COLO668 (cell line): Measurements from ENCODE around the gene RNF213.
"Not testable (repeated sequence)": the region's sequence is repeated elsewhere in the genome, so short reads cannot be mapped to it uniquely, and the experiment has no call there.

ENCODE experiments used
- DNase-seq: peaks from one replicate; lab custom pipeline; 2025; ENCODE audit not compliant: unreplicated experiment; lab: John Stamatoyannopoulos, UW

Gene RNF213

GRCh38 chr17:80248894-80249710, 11.6 kb upstream of the RNF213 start:
- peak; percentile 9 for DNase-seq

- no peak for DNase-seq
These were observed 8.7 kb upstream of the RNF213 start for GRCh38 chr17:80251966-80252365.

- DNase-seq: peak; percentile 72
These were observed 7.8 kb upstream of the RNF213 start for GRCh38 chr17:80252871-80253270.

GRCh38 chr17:80253631-80254395, 6.8 kb upstream of the RNF213 start:
- no peak for DNase-seq

- DNase-seq: peak; percentile 54
These were observed 6.0 kb upstream of the RNF213 start for GRCh38 chr17:80254396-80255251.

- no peak for DNase-seq
These were observed 4.7 kb upstream of the RNF213 start for GRCh38 chr17:80256034-80256350.

- no peak for DNase-seq
These were observed 2.9 kb upstream of the RNF213 start for GRCh38 chr17:80257716-80258213.

GRCh38 chr17:80258296-80258695, 2.4 kb upstream of the RNF213 start:
- not testable (repeated sequence) for DNase-seq

- DNase-seq: no peak
These were observed 1.1 kb upstream of the RNF213 start for GRCh38 chr17:80259457-80260068.

GRCh38 chr17:80260069-80260535, 550 bp upstream of the RNF213 start:
- peak; percentile 76 for DNase-seq

- DNase-seq: peak; percentile 65
These were observed 675 bp downstream of the RNF213 start for GRCh38 chr17:80261159-80261894.

GRCh38 chr17:80261895-80262279, 1.2 kb downstream of the RNF213 start:
- DNase-seq: no peak

GRCh38 chr17:80262291-80262690, 1.6 kb downstream of the RNF213 start:
- peak; percentile 4 for DNase-seq

GRCh38 chr17:80262775-80263244, 2.2 kb downstream of the RNF213 start:
- DNase-seq: no peak

GRCh38 chr17:80263253-80264204, 2.9 kb downstream of the RNF213 start:
- DNase-seq: peak; percentile 77

GRCh38 chr17:80264205-80265075, 3.8 kb downstream of the RNF213 start:
- DNase-seq: no peak

- no peak for DNase-seq
These were observed 4.8 kb downstream of the RNF213 start for GRCh38 chr17:80265205-80266068.
